GM12892 (cell line): Measurements from ENCODE around the gene GMCL2.

Experiments
- POLR2A ChIP-seq: IDR thresholded peaks from 2 replicates; pipeline ENCODE4 v1.6.1; 2011; ENCODE audit warnings: low read depth, low read length, control low read depth
- POLR2AphosphoS5 ChIP-seq: IDR thresholded peaks from 2 replicates; pipeline ENCODE4 v1.6.1; 2011; ENCODE audit warnings: low read depth, low read length, control low read depth

- TF ChIP-seq POLR2A: no peak
- no peak for TF ChIP-seq POLR2AphosphoS5
Measured at GRCh38 chr5:178232920-178233429, 45.8 kb upstream of the GMCL2 start.
